Activated CD8-positive, alpha-beta memory T cell treated with anti-CD3 and anti-CD28 coated beads, Interleukin-2, amount 50 U/mL, for 1 hour (primary cell): ENCODE measurements around the gene HNRNPCL4.
"Not testable (repeated sequence)": the region's sequence is repeated elsewhere in the genome, so short reads cannot be mapped to it uniquely, and the experiment has no call there.

ENCODE experiments used
- DNase-seq: peaks from one replicate; pipeline ENCODE4 v3.0.0-alpha.2; 2020; ENCODE audit errors: extremely low read depth

HNRNPCL4 gene

DNA sequence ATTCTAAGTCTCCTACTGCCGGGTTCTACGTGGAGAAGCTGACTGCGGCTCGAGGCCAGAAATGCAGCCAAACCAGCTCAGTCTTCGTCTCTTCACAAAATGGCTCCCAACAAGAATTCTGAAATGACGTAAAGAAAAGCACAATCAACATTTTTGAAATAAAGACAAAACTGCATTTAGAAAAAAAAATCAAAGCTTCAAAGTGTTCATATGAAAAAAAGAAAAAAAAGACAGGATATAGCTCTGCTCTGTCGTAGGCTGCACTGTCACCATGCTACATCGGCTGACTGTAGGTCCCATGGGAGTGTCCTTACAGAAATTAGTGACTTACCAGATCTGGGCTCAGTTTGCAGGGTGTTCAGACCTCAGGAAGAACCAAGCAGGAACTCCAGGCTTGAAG lies at the start of gene HNRNPCL4:
HNRNPCL4 (minus strand) TSS at position 101 of the 400 bp plus-strand sequence. CDS start 164 bp downstream, outside the sequence.
- not testable (repeated sequence) for DNase-seq

DNA sequence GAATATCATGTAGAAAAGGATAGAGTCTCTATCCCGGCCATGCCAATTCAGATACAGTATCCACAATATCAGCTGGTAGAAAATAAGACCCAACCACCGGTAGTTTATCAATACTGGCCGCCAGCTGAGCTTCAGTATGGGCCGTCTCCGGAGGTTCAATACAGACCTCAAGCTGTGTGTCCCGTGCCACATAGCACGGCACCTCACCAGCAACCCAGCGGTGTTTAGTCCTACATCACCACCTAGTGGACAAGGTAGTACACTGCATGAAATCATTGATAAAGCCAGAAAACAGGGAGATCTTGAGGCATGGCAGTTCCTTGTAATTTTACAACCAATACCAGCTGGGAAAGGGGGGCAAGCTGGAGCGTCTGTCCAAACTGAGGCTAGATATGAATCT lies 43.3 kb upstream of the HNRNPCL4 start:
- DNase-seq, result not testable (repeated sequence)

DNA sequence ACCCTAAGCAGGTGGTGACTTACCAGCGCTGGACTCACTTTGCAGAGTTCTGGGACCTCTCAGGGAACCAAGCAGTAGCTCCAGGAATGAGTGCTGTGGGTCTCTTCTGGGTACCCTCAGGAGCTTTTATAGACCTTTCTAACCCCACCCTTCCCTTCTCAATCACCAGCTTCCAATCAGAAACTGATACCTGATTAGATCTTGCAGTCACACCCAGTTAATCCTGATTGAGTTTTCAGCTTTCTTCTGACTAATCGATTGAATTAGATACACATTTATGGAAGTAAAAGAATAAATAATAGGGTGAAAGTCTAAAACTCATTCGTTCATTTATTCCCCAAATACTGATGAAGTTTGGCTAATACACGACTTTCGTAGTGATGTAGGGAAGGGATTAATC lies 35.9 kb upstream of the HNRNPCL4 start, which contains the start of gene PRAMEF13:
PRAMEF13 (minus strand) TSS at position 101 of the 400 bp plus-strand sequence. CDS start 1,820 bp downstream, outside the sequence.
- DNase-seq, result not testable (repeated sequence)

DNA sequence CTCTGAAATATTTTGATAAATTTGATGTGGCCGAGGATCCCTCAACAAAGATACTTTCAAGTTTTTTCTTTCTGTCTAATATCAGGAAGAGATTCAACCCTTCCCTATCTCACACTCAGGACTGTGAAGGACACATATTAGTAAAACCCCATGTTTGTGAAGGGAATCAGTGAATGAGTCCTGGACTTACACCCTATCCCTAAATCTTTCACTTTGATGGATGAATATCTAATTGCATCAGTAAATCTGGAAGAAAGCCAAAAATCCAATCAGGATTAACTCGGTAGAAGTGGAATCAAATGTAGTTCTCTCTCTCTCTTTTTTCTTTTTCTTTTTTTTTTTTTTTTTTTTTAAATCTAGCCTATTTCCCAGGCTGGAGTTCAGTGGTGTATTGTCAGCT lies 6.1 kb upstream of the HNRNPCL4 start, which contains the start of gene PRAMEF9:
PRAMEF9 (plus strand) TSS at position 301 of the 400 bp plus-strand sequence. CDS start 3,433 bp downstream, outside the sequence.
- DNase-seq, result not testable (repeated sequence)

DNA sequence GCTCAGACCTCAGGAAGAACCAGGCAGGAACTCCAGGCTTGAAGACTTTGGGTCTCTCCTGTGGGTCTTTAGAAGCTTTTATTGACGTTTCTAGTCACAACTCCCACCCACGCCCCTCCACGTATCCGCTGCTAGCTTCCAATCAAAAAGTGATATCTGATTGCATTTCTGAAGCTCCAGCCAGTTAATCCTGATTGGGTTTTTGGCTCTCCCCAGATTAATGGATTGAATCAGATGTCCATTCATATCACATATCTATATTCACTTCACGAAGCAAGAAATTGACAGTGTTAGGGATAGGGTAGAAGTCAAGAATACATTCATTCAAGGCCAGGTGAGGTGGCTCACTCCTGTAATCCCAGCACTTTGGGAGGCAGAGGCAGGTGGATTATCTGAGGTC lies 9.5 kb downstream of the HNRNPCL4 start, which contains the start of gene PRAMEF26:
PRAMEF26 (minus strand) TSS at position 101 of the 400 bp plus-strand sequence. CDS start 2,914 bp downstream, outside the sequence.
- not testable (repeated sequence) for DNase-seq

DNA sequence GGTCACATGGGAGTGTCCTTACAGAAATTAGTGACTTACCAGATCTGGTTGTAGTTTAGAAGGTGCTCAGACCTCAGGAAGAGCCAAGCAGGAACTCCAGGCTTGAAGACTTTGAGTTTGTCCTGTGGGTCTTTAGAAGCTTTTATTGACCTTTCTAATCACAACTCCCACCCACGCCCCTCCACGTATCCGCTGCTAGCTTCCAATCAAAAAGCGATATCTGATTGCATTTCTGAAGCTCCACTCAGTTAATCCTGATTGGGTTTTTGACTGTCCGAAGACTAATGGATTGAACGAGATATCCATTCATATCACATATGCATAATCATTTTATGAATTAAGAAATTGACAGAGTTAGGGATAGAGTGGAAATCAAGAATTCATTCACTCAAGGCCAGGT lies 48.7 kb downstream of the HNRNPCL4 start, which contains the start of gene HNRNPCL2:
HNRNPCL2 (minus strand) TSS at position 101 of the 400 bp plus-strand sequence. CDS start 454 bp downstream, outside the sequence.
- not testable (repeated sequence) for DNase-seq
